Neural progenitor cell (in vitro differentiated cells): ENCODE measurements around the gene C10orf71. TPM values are rescaled to one million over a fixed set of nuclear protein-coding genes. Genes with fewer than 3 reads are reported as not detected.

Source experiments
- DNase-seq: peaks from one replicate; pipeline ENCODE4 v3.0.0-alpha.2; 2016; ENCODE audit warnings: low spot score
- H2AFZ ChIP-seq: fragments of 200-600 bp; sonication (generic); replicated peaks from 2 replicates; pipeline ENCODE4 v1.6.1; 2016; ENCODE audit warnings: antibody characterized with exemption
- H3F3A ChIP-seq: fragments of 200-600 bp; sonication (generic); 2 replicates; pipeline ENCODE4 v1.6.1; 2016; ENCODE audit warnings: antibody characterized with exemption, low read depth
- H3K27ac ChIP-seq: fragments of 200-600 bp; sonication (generic); 2 replicates; pipeline ENCODE4 v1.5.1; 2016; ENCODE audit warnings: mild to moderate bottlenecking
- H3K27me3 ChIP-seq: fragments of 200-600 bp; sonication (generic); 2 replicates; pipeline ENCODE4 v1.6.1; 2016; ENCODE audit warnings: mild to moderate bottlenecking, moderate library complexity
- H3K36me3 ChIP-seq: fragments of 200-600 bp; sonication (generic); 2 replicates; pipeline ENCODE4 v1.5.1; 2016
- H3K4me1 ChIP-seq: fragments of 200-600 bp; sonication (generic); 2 replicates; pipeline ENCODE4 v1.6.1; 2016; ENCODE audit warnings: mixed run types
- H3K4me2 ChIP-seq: fragments of 200-600 bp; sonication (generic); 2 replicates; pipeline ENCODE4 v1.6.1; 2016
- H3K4me3 ChIP-seq: fragments of 200-600 bp; sonication (generic); 2 replicates; pipeline ENCODE4 v1.5.1; 2016
- H3K79me2 ChIP-seq: fragments of 200-600 bp; sonication (generic); 2 replicates; pipeline ENCODE4 v1.6.1; 2016; ENCODE audit warnings: low read depth
- H3K9ac ChIP-seq: fragments of 200-600 bp; sonication (generic); 2 replicates; pipeline ENCODE4 v1.6.1; 2016
- H3K9me3 ChIP-seq: fragments of 200-600 bp; sonication (generic); 2 replicates; pipeline ENCODE4 v1.5.1; 2016; ENCODE audit warnings: low read depth
- H4K20me1 ChIP-seq: fragments of 200-600 bp; sonication (generic); 2 replicates; pipeline ENCODE4 v1.6.1; 2016; ENCODE audit warnings: low read depth
- H3K27ac Mint-ChIP-seq: 3 replicates; pipeline ENCODE4 v1.8.0; 2021; ENCODE audit warnings: mixed read lengths
- H3K27me3 Mint-ChIP-seq: 2 replicates; pipeline ENCODE4 v1.8.0; 2022; ENCODE audit warnings: low read depth, mild to moderate bottlenecking, inconsistent platforms, moderate library complexity, mixed read lengths; ENCODE audit not compliant: insufficient read depth
- H3K36me3 Mint-ChIP-seq: 3 replicates; pipeline ENCODE4 v1.8.0; 2021; ENCODE audit warnings: mixed read lengths
- H3K4me1 Mint-ChIP-seq: 3 replicates; pipeline ENCODE4 v1.8.0; 2021; ENCODE audit warnings: mixed read lengths
- H3K4me3 Mint-ChIP-seq: 3 replicates; pipeline ENCODE4 v1.8.0; 2021; ENCODE audit warnings: mild to moderate bottlenecking, moderate library complexity, mixed read lengths
- H3K9me3 Mint-ChIP-seq: 3 replicates; pipeline ENCODE4 v1.8.0; 2020; ENCODE audit warnings: mixed read lengths
- EZH2 ChIP-seq: fragments of 200-600 bp; sonication (generic); IDR thresholded peaks from 2 replicates; pipeline ENCODE4 v1.6.1; 2017; ENCODE audit warnings: antibody characterized with exemption, mild to moderate bottlenecking, moderate library complexity
- EZH2phosphoT487 ChIP-seq: fragments of 200-600 bp; sonication (generic); IDR thresholded peaks from 2 replicates; pipeline ENCODE4 v1.6.1; 2017; ENCODE audit warnings: antibody characterized with exemption
- total RNA-seq: library from RNA; depleted of rRNA; stranded (reverse); fragments of >200 nt; gene quantifications from 2 replicates; pipeline ENCODE4 v1.2.3, GENCODE V29; 2015; ENCODE audit warnings: low replicate concordance
- TF ChIP-seq, protein P1 (sequence below): fragments of 200-600 bp; sonication (generic); IDR thresholded peaks from 2 replicates; pipeline ENCODE4 v1.5.1; 2017; ENCODE audit warnings: antibody characterized with exemption, mild to moderate bottlenecking

Gene C10orf71
- total RNA-seq, 1 donor from 2014 or later = not detected

DNA sequence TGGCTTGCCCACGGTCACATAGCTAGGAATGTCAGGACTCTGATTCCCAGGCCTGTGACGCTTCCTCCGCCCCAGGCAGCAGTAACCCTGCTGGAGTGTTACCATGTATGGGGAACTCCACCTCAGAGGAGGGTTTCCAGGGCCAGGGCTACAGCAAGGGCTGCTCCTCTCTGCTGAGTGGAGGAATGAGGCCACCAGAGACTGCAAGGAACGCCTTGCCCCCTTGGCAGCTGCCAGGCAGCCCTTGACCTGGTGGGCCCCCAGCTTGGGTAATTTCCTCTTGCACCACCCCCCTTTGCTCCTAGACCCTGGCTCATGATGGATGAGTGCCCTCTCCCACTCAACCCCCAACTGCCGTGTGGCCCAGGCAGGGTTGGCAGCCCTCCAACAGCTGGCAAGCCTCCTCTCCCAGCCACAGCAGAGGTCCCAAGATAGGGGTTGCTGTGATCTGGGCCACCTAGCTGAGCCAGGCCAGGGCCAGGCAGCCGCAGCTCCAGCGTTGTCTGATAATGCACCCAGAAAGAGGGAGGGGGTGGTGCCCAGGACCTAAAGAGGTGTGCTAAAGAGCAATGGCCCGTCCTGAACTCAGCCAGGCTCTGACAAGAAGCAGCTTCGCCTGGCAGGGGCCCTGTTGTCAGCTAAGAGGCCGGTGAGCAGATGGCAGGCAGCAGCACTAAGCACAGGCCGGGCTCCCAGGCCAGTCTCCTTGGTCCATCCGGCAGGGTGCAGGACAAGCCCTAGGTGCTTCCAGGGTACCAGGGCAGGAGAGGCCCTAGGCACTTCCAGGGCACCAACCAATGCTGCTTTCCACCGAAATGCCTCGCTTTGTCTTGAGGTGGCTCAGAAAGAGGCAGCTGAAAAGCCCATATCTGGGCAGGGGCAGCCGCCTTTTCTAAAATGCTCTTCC is 61.6 kb downstream of the C10orf71 start:
- no peak overlapping the region for H3K9ac ChIP-seq
- H3K27ac ChIP-seq = no peak overlapping the region
- no peaks in the 10 kb centered on the region for H4K20me1 ChIP-seq
- TF ChIP-seq, protein P1, sequence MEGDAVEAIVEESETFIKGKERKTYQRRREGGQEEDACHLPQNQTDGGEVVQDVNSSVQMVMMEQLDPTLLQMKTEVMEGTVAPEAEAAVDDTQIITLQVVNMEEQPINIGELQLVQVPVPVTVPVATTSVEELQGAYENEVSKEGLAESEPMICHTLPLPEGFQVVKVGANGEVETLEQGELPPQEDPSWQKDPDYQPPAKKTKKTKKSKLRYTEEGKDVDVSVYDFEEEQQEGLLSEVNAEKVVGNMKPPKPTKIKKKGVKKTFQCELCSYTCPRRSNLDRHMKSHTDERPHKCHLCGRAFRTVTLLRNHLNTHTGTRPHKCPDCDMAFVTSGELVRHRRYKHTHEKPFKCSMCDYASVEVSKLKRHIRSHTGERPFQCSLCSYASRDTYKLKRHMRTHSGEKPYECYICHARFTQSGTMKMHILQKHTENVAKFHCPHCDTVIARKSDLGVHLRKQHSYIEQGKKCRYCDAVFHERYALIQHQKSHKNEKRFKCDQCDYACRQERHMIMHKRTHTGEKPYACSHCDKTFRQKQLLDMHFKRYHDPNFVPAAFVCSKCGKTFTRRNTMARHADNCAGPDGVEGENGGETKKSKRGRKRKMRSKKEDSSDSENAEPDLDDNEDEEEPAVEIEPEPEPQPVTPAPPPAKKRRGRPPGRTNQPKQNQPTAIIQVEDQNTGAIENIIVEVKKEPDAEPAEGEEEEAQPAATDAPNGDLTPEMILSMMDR = no peak
- TF ChIP-seq EZH2 (no peak), EZH2phosphoT487 (no peak)
- no peaks in the 10 kb centered on the region for H3F3A ChIP-seq
- H2AFZ ChIP-seq = no peak overlapping the region
- Mint-ChIP-seq H3K4me1 (peaks cover 5% of the 10 kb centered on the region), H3K9me3 (no peaks in the 10 kb centered on the region), H3K27me3 (peaks cover 6% of the 10 kb centered on the region), H3K36me3 (no peaks in the 10 kb centered on the region), H3K27ac (no peak overlapping the region), H3K4me3 (no peak overlapping the region)
- H3K4me1 ChIP-seq = no peaks in the 10 kb centered on the region
- no peak overlapping the region for H3K4me2 ChIP-seq
- H3K9me3 ChIP-seq = no peaks in the 10 kb centered on the region
- H3K36me3 ChIP-seq = no peaks in the 10 kb centered on the region
- no peaks in the 10 kb centered on the region for H3K27me3 ChIP-seq
- H3K79me2 ChIP-seq = no peaks in the 10 kb centered on the region
- no peak overlapping the region for H3K4me3 ChIP-seq
- DNase-seq = no peak

GRCh38 chr10:49361178-49361554 is 62.2 kb downstream of the C10orf71 start:
- Mint-ChIP-seq H3K36me3 (no peaks in the 10 kb centered on the region), H3K27me3 (peaks cover 6% of the 10 kb centered on the region), H3K4me3 (no peak overlapping the region), H3K27ac (no peak overlapping the region), H3K9me3 (no peaks in the 10 kb centered on the region), H3K4me1 (peaks cover 5% of the 10 kb centered on the region)
- Histone ChIP-seq H4K20me1 (no peaks in the 10 kb centered on the region), H3K79me2 (no peaks in the 10 kb centered on the region), H2AFZ (no peak overlapping the region), H3F3A (no peaks in the 10 kb centered on the region), H3K36me3 (no peaks in the 10 kb centered on the region), H3K27me3 (no peaks in the 10 kb centered on the region), H3K4me2 (no peak overlapping the region), H3K4me1 (no peaks in the 10 kb centered on the region), H3K4me3 (no peak overlapping the region), H3K9me3 (no peaks in the 10 kb centered on the region), H3K9ac (no peak overlapping the region), H3K27ac (no peak overlapping the region)
- TF ChIP-seq, protein P1 = no peak
- TF ChIP-seq EZH2 (no peak), EZH2phosphoT487 (no peak)
- no peak for DNase-seq

DNA sequence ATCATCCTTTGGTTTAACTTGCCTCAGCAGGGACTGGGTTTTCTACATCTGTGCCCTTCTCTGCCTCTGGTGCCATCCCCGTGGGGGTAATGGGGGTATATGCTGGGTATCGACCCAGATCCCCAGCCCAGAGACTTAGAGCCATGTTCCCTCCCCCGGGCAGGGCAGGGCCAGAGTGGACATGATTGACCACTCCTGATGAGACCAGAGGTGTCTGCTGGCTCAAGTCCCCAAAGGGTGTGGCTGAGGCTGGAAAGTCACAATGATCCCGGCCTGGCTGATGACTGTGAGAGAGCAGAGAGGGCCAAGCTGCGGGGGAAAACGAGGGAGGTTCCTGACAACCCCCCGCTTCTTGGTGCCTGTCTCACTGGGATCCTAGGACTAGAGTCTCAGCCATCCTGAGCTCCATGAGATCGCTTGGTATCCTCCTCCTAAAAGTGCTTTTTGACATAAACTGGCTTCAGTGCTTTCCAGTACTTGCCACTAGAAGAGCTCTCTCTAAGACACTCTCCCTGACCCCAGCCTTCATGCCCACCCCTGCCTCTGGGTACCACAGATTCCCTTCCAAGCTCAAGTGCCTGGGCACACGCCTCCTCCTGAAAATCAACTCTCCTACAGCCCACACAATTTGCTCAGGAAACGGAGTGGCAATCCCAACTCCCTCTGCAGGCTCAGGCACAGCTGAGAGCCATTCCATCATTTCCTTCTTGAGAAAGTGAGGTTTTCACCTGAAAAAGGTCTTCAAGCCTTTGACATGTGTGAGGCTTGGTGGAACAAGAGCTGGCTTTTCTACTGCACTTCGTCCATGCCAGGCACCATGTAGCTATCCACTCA is 63.0 kb downstream of the C10orf71 start:
- no peak overlapping the region for H3K4me3 Mint-ChIP-seq
- Histone ChIP-seq H3K9me3 (no peaks in the 10 kb centered on the region), H3K9ac (no peak overlapping the region), H3K27ac (no peak overlapping the region), H3K36me3 (no peaks in the 10 kb centered on the region), H3K27me3 (no peaks in the 10 kb centered on the region), H4K20me1 (no peaks in the 10 kb centered on the region), H3K79me2 (no peaks in the 10 kb centered on the region), H3K4me3 (no peak overlapping the region), H3K4me1 (no peaks in the 10 kb centered on the region), H3F3A (no peaks in the 10 kb centered on the region), H2AFZ (no peak overlapping the region), H3K4me2 (no peak overlapping the region)
- H3K9me3 Mint-ChIP-seq = no peaks in the 10 kb centered on the region
- H3K27ac Mint-ChIP-seq = no peak overlapping the region
- no peak for DNase-seq
- peaks cover 6% of the 10 kb centered on the region for H3K27me3 Mint-ChIP-seq
- peaks cover 5% of the 10 kb centered on the region for H3K4me1 Mint-ChIP-seq
- H3K36me3 Mint-ChIP-seq = no peaks in the 10 kb centered on the region
- TF ChIP-seq, protein P1 = no peak
- no peak for TF ChIP-seq EZH2phosphoT487
- no peak for TF ChIP-seq EZH2
